Mesenchymal stem cell (in vitro differentiated cells and primary cell): ENCODE data around the gene ZCCHC7.
A peak's percentile ranks its signal among the peaks of the same experiment; 100 is the strongest.

Experiments used
- DNase-seq: peaks from one replicate; pipeline ENCODE4 v3.0.0-alpha.2; 2013
- H2AFZ ChIP-seq: one replicate; pipeline ENCODE4 v1.6.1; 2013; ENCODE audit warnings: low read depth, mild to moderate bottlenecking, control low read depth, inconsistent platforms, low read length, moderate library complexity
- H2AK5ac ChIP-seq: 2 replicates; pipeline ENCODE4 v1.6.1; 2013; ENCODE audit warnings: low read length, moderate library complexity, mild to moderate bottlenecking, inconsistent platforms; ENCODE audit not compliant: severe bottlenecking
- H2BK120ac ChIP-seq: one replicate; pipeline ENCODE4 v1.6.1; 2013; ENCODE audit warnings: low read depth, mild to moderate bottlenecking, inconsistent platforms, low read length, moderate library complexity
- H2BK12ac ChIP-seq, 2 experiments: one replicate each; pipeline ENCODE4 v1.6.1; 2013; ENCODE audit warnings: inconsistent platforms in 2 of 2, low read length in 2 of 2, mild to moderate bottlenecking in 2 of 2, moderate library complexity in 2 of 2, control low read depth in 1 of 2
- H2BK15ac ChIP-seq: one replicate; pipeline ENCODE4 v1.6.1; 2013; ENCODE audit warnings: mild to moderate bottlenecking, low read depth, inconsistent platforms; ENCODE audit not compliant: poor library complexity, severe bottlenecking
- H2BK5ac ChIP-seq: 2 replicates; pipeline ENCODE4 v1.6.1; 2013; ENCODE audit warnings: low read depth, mild to moderate bottlenecking, low read length, control low read depth, inconsistent platforms; ENCODE audit not compliant: poor library complexity, severe bottlenecking
- H3K14ac ChIP-seq, 2 experiments: one replicate each; pipeline ENCODE4 v1.6.1; 2013; ENCODE audit warnings: inconsistent platforms in 2 of 2, low read length in 2 of 2, control low read depth in 1 of 2, mild to moderate bottlenecking in 1 of 2, moderate library complexity in 1 of 2
- H3K18ac ChIP-seq, 2 experiments: one replicate each; pipeline ENCODE4 v1.6.1; 2013; ENCODE audit warnings: inconsistent platforms in 2 of 2, low read length in 2 of 2, control low read depth in 1 of 2, low read depth in 1 of 2, mild to moderate bottlenecking in 1 of 2
- H3K23ac ChIP-seq, 2 experiments: one replicate each; pipeline ENCODE4 v1.6.1; 2013; ENCODE audit warnings: inconsistent platforms in 2 of 2, low read length in 2 of 2, mild to moderate bottlenecking in 2 of 2, moderate library complexity in 2 of 2, control low read depth in 1 of 2
- H3K27ac ChIP-seq: 2 replicates; pipeline ENCODE4 v1.5.1; 2013; ENCODE audit warnings: mild to moderate bottlenecking, moderate library complexity, low read length, control low read depth, inconsistent platforms; ENCODE audit not compliant: poor library complexity, severe bottlenecking
- H3K27me3 ChIP-seq, 2 experiments: 2 replicates each; pipeline versions ENCODE4 v1.6.1 to v1.7.0; 2013; ENCODE audit warnings: low read length in 2 of 2, mild to moderate bottlenecking in 2 of 2, moderate library complexity in 2 of 2, control low read depth in 1 of 2, inconsistent platforms in 1 of 2; ENCODE audit not compliant: control insufficient read depth in 1 of 2, insufficient read depth in 1 of 2
- H3K36me3 ChIP-seq, 2 experiments: 2 replicates each; pipeline versions ENCODE4 v1.6.1 to v1.7.0; 2013; ENCODE audit warnings: low read length in 2 of 2, control low read depth in 1 of 2, inconsistent platforms in 1 of 2, low read depth in 1 of 2, mild to moderate bottlenecking in 1 of 2; ENCODE audit not compliant: insufficient read depth in 2 of 2, control insufficient read depth in 1 of 2
- H3K4ac ChIP-seq, 2 experiments: one replicate each; pipeline ENCODE4 v1.6.1; 2013; ENCODE audit warnings: inconsistent platforms in 2 of 2, low read length in 2 of 2, mild to moderate bottlenecking in 2 of 2, moderate library complexity in 2 of 2, control low read depth in 1 of 2, low read depth in 1 of 2
- H3K4me1 ChIP-seq: 2 replicates; pipeline ENCODE4 v1.6.1; 2013; ENCODE audit warnings: low read depth, low read length, control low read depth; ENCODE audit not compliant: control insufficient read depth, insufficient read depth
- H3K4me2 ChIP-seq: 2 replicates; pipeline ENCODE4 v1.6.1; 2013; ENCODE audit warnings: low read length, mild to moderate bottlenecking, inconsistent platforms; ENCODE audit not compliant: poor library complexity, severe bottlenecking
- H3K4me3 ChIP-seq, 2 experiments: 2 replicates each; pipeline versions ENCODE4 v1.5.1 to v1.7.0; 2013; ENCODE audit warnings: low read length in 2 of 2, mild to moderate bottlenecking in 2 of 2, control low read depth in 1 of 2, low read depth in 1 of 2; ENCODE audit not compliant: insufficient read depth in 1 of 2
- H3K79me1 ChIP-seq: replicated peaks from 2 replicates; pipeline ENCODE4 v1.6.1; 2013; ENCODE audit warnings: mild to moderate bottlenecking, control low read depth, low read length, inconsistent platforms; ENCODE audit not compliant: poor library complexity, severe bottlenecking
- H3K9ac ChIP-seq: 2 replicates; pipeline ENCODE4 v1.7.0; 2013; ENCODE audit warnings: mild to moderate bottlenecking, low read length, moderate library complexity
- H3K9me3 ChIP-seq: 2 replicates; pipeline ENCODE4 v1.7.0; 2013; ENCODE audit warnings: mild to moderate bottlenecking, low read length; ENCODE audit not compliant: control insufficient read depth
- H4K8ac ChIP-seq: one replicate; pipeline ENCODE4 v1.6.1; 2013; ENCODE audit warnings: inconsistent platforms, mild to moderate bottlenecking, low read length, moderate library complexity
- H4K91ac ChIP-seq: one replicate; pipeline ENCODE4 v1.6.1; 2013; ENCODE audit warnings: mild to moderate bottlenecking, low read length, inconsistent platforms
- WGBS: methylation state at CpG from one replicate; pipeline ENCODE4 v1.1.7; 2013; ENCODE audit warnings: mixed read lengths; 5-methylcytosine and 5-hydroxymethylcytosine counted together

The ZCCHC7 gene

GRCh38 chr9:37215830-37216229 lies 95.5 kb downstream of the ZCCHC7 start:
- Histone ChIP-seq H3K9ac (peak overlapping the region; percentile 31), H3K27ac (no peak overlapping the region), H3K27me3 (no peaks in the 10 kb centered on the region), H3K9me3 (no peaks in the 10 kb centered on the region), H3K4me3 (no peak overlapping the region), H2BK15ac (no peak overlapping the region), H3K18ac (no peak overlapping the region), H3K79me1 (peaks cover 6% of the 10 kb centered on the region), H3K36me3 (no peaks in the 10 kb centered on the region), H4K8ac (no peak overlapping the region), H3K4me2 (no peak overlapping the region), H3K4ac (no peak overlapping the region), H3K23ac (no peak overlapping the region), H2BK120ac (no peak overlapping the region), H3K14ac (no peak overlapping the region), H2BK12ac (no peak overlapping the region), H3K4me1 (no peaks in the 10 kb centered on the region), H4K91ac (no peak overlapping the region), H2AK5ac (no peak overlapping the region), H2BK5ac (no peak overlapping the region), H2AFZ (no peak overlapping the region)
- no CpG with 5 or more reads among the region's 1 CpG for WGBS
- DNase-seq, result no peak

- H3K14ac ChIP-seq, result no peak overlapping the region
- no peak overlapping the region for H3K4me3 ChIP-seq
- WGBS, result no CpG with 5 or more reads among the region's 2 CpGs
- no peak overlapping the region for H4K8ac ChIP-seq
- no peak overlapping the region for H2BK5ac ChIP-seq
- no peak overlapping the region for H2BK12ac ChIP-seq
- H3K4me1 ChIP-seq, result no peaks in the 10 kb centered on the region
- no peaks in the 10 kb centered on the region for H3K27me3 ChIP-seq
- H3K27ac ChIP-seq, result no peak overlapping the region
- H3K18ac ChIP-seq, result no peak overlapping the region
- H2BK15ac ChIP-seq, result no peak overlapping the region
- H3K36me3 ChIP-seq, result no peaks in the 10 kb centered on the region
- no peak overlapping the region for H4K91ac ChIP-seq
- H3K4me2 ChIP-seq, result no peak overlapping the region
- H3K9ac ChIP-seq, result no peak overlapping the region
- H3K23ac ChIP-seq, result no peak overlapping the region
- H2AK5ac ChIP-seq, result no peak overlapping the region
- no peak overlapping the region for H3K4ac ChIP-seq
- H2BK120ac ChIP-seq, result no peak overlapping the region
- no peak overlapping the region for H2AFZ ChIP-seq
- H3K79me1 ChIP-seq, result peaks cover 6% of the 10 kb centered on the region
- no peak for DNase-seq
- H3K9me3 ChIP-seq, result no peaks in the 10 kb centered on the region
Observed at GRCh38 chr9:37217161-37217560, 96.8 kb downstream of the ZCCHC7 start.

GRCh38 chr9:37218800-37219425 lies 98.5 kb downstream of the ZCCHC7 start:
- Histone ChIP-seq H2BK5ac (no peak overlapping the region), H2BK15ac (no peak overlapping the region), H3K27ac (no peak overlapping the region), H4K91ac (no peak overlapping the region), H3K27me3 (no peaks in the 10 kb centered on the region), H3K4me1 (no peaks in the 10 kb centered on the region), H4K8ac (no peak overlapping the region), H3K14ac (no peak overlapping the region), H2AFZ (no peak overlapping the region), H3K9me3 (no peaks in the 10 kb centered on the region), H3K23ac (no peak overlapping the region), H3K9ac (no peak overlapping the region), H3K79me1 (peaks cover 6% of the 10 kb centered on the region), H3K4ac (no peak overlapping the region), H2BK12ac (no peak overlapping the region), H2BK120ac (no peak overlapping the region), H3K36me3 (no peaks in the 10 kb centered on the region), H3K18ac (no peak overlapping the region), H3K4me3 (no peak overlapping the region), H3K4me2 (no peak overlapping the region), H2AK5ac (no peak overlapping the region)
- WGBS, result 100% methylated on average over 2 of the region's 5 CpGs
- no peak for DNase-seq

- no peak for DNase-seq
- Histone ChIP-seq H3K4me3 (no peak overlapping the region), H3K9me3 (no peaks in the 10 kb centered on the region), H3K9ac (no peak overlapping the region), H2BK120ac (no peak overlapping the region), H2BK5ac (no peak overlapping the region), H2BK12ac (no peak overlapping the region), H3K36me3 (no peaks in the 10 kb centered on the region), H3K14ac (no peak overlapping the region), H3K18ac (no peak overlapping the region), H2AK5ac (no peak overlapping the region), H3K23ac (no peak overlapping the region), H3K4me2 (no peak overlapping the region), H3K79me1 (peaks cover 8% of the 10 kb centered on the region), H2BK15ac (no peak overlapping the region), H3K27me3 (no peaks in the 10 kb centered on the region), H4K8ac (no peak overlapping the region), H3K4ac (no peak overlapping the region), H3K27ac (no peak overlapping the region), H3K4me1 (no peaks in the 10 kb centered on the region), H4K91ac (no peak overlapping the region), H2AFZ (no peak overlapping the region)
- WGBS, result 94% methylated on average over 4 of the region's 4 CpGs
Observed at GRCh38 chr9:37220971-37221370, 100.6 kb downstream of the ZCCHC7 start.
